Activated T-cell treated with anti-CD3 and anti-CD28 coated beads for 24 hours (primary cell): ENCODE measurements around the gene SIRPB2.
"Not testable (repeated sequence)": the region's sequence is repeated elsewhere in the genome, so short reads cannot be mapped to it uniquely, and the experiment has no call there.

Experiments
- DNase-seq: peaks from one replicate; pipeline ENCODE4 v3.0.0-alpha.2; 2020; ENCODE audit warnings: low read depth

SIRPB2 gene

DNA sequence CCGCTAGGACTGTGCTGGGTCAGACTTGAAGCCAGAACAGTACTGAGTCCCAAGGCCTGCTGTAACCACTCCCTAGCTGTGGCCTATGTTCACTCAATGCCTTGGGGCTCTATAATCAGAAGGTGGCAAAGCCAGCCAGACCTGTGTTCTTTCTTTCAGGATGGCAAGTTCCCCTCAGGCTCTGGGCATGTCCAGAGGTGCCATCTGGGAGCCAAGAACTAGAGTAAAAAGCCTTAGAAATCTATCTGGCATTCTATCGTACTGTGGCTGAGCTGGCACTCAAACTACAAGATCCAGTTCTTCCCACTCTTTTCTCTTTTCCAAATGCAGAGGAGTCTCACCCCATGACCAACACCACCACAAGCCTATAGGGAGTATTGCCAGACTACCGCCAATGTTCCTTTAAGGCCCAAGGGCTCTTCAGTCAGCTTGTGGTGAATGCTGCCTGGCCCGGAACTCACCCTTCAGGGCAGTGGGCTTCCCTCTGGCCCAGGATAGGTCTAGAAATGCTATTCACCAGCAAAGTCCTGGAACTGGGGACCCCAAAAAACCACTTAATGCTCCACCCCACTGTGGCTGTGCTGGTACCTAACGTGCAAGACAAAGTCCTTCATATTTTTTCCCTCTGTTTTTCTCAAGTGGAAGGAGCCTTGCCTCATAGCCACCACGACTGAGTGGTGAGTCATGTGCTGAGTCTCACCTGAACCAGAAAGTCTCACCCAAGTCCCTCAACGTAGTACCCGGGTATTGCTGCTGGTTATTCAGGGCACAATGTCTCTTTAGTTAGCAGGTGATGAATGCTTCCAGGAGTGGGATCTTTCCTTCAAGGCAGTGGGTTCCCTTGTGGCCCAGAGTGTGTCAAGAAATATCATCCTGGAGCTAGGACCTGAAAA, 8.6 kb upstream of the SIRPB2 start:
- DNase-seq = no peak

DNA sequence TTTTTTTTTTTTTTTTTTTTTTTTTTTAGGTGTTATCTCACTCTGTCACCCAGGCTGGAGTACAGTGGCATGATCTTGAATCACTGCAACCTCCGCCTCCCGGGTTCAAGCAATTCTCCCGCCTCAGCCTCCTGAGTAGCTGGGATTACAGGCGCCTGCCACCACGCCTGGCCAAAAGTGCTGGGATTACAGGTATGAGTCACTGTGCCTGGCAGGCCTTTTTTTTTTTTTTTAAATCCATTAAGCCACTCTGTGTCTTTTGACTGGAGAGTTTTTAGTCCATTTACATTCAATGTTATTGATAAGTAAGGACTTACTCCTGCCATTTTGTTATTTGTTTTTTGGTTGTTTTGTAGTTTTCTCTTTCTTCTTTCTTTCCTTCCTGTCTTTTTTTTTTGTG, 6.2 kb upstream of the SIRPB2 start:
- DNase-seq = not testable (repeated sequence)

DNA sequence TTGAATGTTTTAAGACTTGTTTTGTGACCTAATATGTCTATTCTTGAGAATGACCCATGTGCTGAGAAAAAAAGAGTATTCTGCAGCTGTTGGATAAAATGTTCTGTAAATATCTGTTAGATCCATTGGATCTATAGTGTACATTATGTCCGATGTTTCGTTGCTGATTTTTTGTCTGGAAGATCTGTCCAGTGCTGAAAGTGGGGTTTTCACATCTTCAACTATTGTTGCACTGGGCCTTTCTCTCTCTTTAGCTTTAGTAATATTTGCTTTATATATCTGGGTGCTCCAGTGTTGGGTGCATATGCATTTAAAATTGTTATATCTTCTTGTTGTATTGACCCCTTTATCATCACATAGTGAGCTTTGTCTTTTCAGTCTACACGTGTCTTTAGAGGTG, 5.7 kb upstream of the SIRPB2 start:
- DNase-seq = no peak

DNA sequence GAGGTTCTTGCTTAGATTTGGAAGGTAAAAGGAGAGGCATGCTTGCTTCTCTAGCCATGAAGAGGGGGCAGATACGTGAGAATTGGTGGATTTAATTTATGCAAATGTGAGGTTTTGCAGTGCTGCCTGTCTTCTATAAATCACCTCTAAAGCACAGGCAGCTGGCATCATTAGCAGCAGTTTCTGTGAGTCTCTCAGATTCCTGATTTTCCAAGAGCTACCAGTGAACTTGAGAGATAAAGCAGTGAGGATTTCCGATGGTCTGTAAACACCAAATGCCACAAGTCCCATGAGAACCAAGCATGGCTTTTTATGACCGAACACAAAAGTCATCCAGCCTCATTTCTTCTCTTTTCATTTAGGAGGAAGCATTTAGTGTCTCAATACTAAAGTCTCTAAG, 3.2 kb upstream of the SIRPB2 start:
- DNase-seq = no peak

DNA sequence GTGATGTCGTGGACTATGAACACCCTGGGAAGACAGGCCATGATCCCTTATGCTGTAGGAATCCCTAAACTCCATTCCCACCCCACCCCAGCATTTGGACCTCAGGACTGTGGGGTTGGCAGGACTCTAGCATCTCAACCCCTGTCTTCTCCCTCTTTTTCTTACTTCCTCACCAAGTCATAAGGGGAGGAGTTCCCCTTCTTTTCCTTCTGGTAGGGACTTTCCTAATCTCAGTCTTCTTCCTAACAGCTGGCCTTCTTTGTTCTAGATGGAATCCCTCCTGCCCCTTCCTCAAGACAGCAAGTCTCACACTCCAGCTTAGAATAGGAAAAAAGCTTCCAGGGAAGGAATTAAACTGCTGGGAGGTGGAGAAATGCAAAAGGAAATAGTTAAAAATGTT, 2.3 kb upstream of the SIRPB2 start:
- no peak for DNase-seq

DNA sequence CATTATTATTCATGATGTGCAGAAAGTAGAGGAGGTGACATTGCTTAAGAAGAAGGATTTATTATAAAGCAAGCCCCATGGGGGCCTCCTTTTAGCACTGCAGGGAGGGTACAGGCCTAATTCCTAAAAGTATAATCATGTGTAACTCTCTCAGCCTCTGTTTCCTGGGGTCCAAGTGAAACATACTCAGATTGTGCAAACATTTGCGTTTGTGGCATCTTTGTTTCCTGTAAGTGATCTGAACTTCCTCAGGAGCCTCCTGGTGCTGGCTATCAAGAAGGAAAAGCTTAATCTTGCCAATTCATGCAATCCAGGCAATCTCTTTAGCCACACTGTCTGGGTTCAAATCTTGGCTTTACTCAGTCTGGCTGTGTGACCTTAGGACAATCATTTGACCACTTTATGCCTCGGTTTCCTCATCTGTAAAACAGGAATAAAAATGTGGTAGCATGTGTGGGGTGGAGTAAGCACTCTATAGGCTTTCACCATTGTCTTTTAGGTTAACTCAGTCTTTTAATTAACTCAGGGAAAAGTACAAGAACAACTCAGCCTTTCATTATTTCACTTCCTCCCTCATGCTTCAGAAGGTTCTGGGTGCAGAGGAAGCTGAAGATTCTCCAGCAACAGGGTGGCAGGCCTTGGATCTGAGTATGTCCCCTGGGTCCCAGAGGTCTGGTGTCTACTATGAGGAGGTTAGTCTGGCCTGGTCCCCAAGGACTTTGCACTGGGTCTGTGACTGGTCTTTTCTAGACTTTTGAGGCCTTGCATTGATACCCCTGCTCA, 831 bp upstream of the SIRPB2 start:
- DNase-seq = no peak

DNA sequence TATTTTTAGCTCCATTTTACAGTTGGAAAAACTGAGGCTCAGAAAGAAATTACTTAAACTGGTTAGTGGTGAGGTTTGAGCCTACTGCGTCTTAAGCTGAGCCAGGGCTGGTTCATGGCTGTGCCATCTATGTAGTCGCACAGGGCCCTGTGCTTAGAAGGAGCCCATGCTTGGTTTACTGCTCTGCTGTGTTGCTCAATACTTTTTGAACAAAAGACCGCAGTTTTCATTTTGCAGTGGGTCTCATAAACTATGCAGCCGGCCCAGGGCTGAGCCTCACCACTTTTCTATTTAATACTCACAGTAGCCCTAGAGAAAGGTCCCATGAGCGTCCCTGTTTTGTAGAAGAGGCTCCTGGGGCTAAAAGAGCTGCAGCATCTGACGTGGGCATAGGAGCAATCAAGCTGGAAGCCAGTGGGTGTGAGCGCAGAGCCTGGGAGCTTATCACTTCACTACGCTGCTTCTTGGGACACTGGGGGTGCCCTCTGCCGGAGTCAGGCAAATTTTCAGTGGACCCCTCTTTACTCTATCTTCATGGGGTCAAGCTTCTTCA, 501 bp downstream of the SIRPB2 start:
- no peak for DNase-seq

DNA sequence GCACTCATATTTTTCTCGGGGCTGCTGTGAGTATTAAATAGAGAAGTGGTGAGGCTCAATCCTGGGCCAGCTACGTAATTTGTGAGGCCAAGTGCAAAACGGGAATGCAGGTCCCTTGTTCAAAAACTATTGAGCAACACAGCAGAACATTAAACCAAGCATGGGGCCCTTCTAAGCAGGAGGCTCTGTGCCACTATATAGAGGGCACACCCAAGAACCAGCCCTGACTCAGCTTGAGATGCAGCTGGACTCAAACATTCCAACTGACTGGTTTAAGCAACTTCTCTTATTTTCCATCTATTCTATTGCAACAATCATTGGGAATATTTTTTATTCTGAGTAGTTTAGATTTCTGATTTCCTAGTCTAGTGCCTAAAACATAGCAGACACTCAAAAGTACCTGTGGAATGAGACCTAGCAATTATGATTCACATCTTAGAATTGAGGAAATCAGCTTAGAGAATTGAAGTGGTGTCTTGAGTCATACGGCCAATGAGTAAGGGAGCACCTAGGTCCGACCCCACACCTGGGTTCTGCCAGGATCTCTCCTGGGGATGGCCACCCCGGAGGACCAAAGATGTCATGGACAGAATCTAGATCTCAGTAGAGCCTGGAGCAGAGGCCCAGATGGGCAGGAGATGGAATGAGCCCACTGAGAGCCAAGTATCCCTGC, 1.3 kb downstream of the SIRPB2 start:
- DNase-seq = no peak

DNA sequence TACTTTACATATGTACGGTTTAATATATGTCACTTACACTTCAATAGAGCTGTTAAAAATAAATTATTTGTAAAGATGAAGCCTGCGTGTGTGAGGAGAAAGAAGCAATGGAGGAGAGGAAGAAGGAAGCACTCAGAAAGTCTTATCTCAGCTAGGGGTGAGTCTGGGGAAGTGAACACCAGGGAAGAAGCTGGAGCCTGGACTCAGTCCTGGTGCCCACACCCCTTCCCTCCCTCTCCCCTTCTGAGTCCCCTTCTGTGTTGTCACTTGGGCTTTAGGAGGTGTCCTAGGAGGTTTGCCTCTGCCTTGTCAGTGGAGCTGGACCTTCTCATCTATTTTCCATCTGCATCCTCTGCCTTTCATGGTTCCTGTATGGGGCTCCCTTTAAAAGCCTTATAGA, 1.9 kb downstream of the SIRPB2 start:
- no peak for DNase-seq

DNA sequence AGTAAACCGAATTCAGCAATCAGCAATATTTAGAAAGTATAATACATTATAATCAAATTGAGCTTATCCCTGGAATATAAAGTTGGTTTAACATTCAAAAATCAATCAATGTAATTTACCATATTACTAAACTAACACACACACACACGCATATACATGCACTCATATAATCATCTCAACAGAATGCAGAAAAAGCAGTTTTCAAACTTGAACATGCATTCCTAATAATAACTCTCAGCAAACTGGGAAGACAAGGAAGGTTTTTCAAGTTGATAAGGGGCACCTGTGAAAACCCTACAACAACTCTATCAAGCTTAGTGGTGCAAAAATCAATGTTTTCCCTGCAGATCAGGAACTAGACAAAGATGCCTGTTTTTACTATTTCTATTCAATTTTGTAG, 4.7 kb downstream of the SIRPB2 start:
- DNase-seq = no peak

DNA sequence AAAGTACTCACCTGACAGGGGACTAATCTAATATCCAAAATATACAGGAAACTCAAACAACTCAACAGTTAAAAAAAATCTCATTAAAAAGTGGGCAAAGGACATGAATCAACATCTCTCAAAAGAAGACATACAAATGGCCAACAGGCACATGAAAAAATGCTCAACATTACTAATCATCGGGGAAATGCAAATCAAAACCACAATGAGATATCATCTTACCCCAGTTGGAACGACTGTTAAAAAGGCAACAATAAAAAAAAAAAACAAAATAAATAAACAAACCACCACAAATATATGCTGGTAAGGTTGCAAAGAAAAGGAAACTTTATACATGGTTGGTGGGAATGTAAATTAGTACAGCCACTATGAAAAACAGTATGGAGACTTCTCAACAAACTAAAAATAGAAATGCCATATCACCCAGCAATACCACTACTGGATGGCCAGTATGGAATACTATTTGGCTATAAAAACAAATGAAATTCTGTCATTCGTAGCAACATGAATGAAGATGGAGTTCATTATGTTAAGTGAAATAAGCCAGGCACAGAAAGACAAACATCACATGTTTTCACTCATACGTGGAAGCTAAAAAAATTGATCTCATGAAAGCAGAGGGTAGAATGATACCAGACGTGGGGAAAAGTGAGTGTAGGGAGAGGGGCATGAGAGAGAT, 6.6 kb downstream of the SIRPB2 start:
- no peak for DNase-seq

DNA sequence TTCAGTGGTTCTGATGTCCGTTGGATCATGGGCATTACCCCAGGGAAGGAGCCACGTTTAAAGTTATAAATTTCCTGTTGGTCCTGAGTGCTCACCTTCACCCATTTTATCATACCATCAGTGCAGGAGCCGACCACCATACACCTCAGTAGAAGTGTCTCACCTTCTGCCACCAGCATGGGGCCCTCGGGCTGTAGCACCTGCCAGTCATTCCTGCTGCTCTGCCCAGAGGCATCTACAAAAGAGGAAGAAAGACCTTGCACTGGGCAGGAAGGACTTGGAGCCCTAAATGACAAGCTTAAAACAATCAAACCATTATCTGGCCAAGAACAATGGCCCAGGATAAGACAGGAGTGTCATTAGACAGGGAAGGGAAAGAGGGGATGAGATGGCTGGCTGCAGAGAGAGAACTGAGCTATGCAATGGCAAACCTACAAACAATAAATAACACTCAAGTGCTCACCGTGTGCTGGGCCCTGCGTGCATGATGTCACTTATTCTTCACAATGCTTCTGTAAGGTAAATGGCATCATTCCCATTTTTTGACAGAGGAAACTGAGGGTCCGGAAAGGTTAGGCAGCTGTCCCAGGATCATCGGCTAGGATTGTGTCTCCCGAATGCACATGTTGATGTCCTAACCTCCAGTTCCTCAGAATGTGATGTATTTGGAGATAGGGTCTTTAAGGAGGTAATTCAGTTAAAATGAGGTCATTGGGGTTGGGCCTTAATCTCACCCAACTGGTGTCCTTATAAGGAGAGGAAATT, 11.2 kb downstream of the SIRPB2 start:
- DNase-seq = no peak

DNA sequence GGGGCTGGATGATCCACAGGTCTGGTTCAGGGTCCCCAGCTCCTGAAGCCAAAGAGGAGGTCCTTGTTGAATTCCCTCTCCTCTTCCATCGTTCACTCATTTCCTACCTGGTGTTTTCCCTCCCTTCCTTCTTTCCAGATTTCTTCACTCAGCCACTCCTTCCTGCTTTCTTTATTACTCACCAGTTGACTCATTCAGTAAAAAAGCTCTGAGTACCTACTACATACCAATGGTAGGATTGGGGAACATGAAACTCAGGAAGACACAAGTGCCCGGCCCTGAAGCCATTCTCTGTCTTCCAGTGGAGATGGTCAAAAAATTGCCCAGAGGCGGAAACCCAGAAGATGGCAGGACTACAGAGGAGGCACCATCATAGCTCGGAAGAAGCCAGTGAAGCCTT, 12.7 kb downstream of the SIRPB2 start:
- no peak for DNase-seq

DNA sequence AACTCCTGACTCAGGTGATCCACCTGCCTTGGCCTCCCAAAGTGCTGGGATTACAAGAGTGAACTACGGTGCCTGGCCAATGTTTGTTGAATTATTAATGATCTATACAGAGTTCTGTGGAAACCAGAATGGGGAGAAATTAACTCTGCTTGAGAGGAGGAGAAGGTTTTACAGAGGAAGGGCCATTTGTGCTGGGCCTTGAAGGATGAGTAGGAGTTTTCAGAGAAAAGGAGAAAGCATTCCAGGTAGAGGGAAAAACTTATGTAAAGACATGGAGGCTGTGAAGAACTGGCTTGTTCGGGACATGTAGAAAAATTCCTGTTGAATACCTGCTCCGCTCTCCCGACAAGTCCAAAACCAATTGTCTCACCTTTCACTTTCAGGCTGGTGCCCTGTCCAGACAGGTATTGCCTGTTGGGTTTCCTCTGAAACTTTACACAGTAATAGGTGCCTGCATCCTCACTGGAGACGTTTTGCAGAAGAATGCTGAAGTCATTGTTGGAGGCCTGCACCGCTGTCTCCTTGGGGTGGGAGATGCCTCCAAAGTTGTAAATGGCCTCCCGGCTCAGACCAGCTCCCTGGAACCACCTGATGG, 13.2 kb downstream of the SIRPB2 start:
- DNase-seq = no peak

DNA sequence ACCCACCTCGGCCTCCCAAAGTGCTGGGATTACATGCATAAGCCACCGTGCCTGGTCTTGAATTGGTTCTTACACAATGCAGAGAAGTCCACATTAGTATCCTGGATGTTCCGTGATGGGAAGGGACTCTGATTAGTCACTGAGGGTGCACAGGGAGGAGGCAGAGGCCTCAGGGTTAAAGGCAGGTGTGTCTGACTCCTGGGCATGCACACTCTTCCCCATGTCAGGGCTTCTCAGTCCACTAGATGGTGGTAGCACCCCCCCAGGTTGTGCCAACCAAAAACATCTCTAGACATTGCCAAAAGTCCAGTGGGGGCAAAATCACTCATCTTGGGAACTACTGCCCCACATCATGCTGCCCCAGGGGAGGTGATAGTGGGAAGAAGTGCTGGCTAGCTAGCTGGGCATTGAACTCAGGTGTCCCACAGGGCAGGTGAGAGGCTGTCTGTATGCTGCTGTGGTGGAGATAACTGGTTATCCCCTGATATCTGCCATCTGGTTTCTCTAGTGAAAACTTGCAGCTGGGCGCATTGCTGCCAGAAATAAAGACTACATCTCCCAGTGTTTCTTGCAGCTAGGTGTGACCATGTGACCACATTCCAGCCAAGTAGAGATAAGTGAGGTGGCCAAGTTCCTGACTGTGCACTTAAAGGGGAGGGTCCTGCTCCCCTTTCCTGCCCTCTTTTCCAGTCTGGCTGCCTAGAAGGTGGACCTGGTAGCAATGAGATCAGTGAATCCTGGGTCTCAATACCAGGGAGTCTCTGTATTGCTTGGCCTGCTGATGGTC, 16.2 kb downstream of the SIRPB2 start:
- DNase-seq = no peak

DNA sequence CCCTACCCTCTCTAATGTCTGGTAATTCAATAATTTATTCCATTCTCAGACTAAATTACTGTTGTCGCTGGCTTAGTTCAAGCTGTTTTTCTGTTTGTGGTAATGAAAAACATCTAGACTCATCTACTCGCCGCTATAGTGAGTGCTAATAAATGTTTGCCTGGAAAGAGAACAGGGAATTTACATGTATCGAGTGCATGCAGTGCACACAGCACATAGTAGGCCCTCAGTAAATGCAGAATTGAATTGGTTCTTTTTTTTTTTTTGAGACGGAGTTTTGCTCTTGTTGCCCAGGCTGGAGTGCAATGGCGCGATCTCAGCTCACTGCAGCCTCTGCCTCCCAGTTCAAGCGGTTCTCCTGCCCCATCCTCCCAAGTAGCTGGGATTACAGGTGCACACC, 16.9 kb downstream of the SIRPB2 start:
- no peak for DNase-seq

DNA sequence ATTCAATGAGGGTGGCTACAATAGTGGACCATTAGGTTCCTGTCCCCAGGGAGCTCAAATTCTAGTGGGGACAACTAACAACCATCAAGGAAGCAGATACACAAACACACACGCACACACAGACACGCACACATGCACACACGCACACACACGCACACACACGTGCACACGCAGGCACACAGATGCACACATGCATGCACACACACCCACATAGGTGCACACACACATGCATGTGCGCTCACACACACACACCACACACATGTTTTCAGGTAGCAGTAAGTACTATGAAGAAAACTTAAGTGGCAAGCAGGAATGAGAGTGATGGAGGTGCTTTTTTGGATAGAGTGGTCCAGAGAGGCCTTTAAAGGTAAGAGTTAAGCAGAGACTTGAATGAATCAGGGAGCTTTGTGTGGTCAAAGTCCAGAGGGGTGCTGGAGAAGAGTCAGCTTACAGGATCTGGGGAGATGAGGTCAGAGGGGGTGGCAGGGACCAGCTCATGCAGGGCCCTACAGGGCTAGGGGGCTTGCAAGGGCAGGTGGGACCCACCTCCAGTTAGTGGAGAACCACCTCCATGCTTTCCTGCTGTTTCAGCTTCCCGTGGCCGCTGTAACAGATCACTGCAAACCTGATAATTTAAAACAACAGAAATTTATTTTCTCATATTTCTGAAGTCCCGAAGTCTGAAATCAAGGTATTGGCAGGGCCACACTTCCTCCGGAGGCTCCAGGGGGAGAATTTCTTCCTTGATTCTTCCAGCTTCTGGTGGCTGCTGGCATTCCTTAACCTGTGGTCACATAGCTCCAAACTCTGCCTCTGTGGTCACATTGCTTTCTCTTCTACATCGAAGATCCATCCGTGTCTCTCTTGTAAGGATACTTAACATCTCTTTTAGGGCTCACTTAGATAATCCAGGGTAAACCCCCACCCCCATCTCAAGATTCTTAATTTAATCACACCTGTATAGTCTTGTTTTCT, 17.7 kb downstream of the SIRPB2 start:
- no peak for DNase-seq

DNA sequence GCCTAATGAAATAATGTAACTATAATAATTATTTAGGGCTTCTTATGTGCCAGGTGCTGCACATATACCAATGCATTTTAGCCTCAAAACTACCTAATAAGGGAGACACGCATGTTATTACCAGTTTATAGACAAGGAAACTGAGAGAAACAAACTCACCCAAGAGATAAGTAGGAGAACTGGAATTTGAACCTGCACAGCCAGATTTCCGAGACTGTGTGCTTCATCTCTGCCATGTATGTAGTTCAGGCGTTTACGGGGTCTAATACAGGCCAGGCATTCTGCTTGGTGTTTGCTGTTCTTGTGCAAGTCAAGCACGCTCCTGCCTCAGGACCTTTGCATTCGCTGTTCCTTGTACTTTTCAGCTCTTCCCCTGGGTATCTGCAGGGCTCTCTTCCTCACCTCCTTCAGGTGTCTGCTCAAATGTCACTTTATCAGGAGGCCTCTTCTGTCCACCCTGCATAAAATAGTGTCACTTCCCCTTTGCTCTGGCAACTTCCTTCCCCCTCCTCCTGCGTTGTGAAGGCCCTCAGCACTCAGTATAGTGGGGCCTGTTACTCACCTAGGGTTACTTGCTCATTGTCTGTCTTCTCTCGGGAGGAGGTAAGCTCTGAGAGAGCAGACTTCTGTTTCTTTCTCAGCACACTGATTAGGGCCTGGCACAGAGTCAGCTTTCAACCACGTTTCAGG, 18.5 kb downstream of the SIRPB2 start:
- no peak for DNase-seq
